ENCODE data around the gene INIP.

INIP gene

DNA sequence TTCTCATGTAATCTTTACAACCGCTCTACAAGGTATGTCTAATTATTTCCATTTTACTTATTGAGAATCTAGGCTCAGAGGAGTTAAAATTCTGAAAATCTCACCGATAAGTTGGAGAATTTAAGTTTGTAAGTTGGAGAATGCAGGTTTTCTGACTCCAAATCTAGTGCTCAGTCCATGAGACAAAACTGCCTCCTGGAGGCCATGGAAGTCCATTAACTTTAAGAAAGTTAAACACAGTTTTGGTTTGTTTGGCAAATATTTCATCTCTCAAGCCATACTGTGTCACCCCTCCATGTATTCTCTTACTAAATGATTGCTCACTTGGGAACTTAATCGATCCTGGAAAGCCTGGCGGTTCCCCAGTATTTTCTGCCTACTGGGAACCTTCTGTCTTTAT is 52.6 kb downstream of the INIP start:
- DNase-seq: no peak

GRCh38 chr9:112664531-112664930 is 53.4 kb downstream of the INIP start:
- no peak for DNase-seq

GRCh38 chr9:112663681-112664080 is 54.2 kb downstream of the INIP start:
- no peak for DNase-seq

GRCh38 chr9:112659906-112660305 is 58.0 kb downstream of the INIP start:
- no peak for DNase-seq

- DNase-seq: no peak
Observed at GRCh38 chr9:112655668-112656067, 62.2 kb downstream of the INIP start.

DNA sequence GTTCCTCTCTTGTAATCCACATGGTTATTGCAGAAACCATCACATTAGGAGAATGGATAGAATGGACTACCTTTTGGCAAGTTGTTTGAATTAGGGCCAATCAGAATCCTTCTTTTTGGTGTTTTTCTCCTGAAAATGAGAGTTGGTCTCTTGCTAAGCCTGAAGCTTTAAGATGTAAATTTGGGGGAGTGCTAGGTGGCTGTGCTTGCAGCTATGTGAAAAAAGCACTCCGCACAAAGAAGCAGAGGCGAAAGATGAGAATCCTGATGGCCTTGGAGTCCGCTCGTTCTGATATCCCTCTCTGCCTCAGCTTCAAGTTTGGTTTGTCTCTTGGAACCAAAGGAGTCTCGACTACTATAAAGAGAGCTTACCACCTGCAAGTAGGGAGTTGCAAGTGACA is 63.6 kb downstream of the INIP start:
- DNase-seq: no peak

DNA sequence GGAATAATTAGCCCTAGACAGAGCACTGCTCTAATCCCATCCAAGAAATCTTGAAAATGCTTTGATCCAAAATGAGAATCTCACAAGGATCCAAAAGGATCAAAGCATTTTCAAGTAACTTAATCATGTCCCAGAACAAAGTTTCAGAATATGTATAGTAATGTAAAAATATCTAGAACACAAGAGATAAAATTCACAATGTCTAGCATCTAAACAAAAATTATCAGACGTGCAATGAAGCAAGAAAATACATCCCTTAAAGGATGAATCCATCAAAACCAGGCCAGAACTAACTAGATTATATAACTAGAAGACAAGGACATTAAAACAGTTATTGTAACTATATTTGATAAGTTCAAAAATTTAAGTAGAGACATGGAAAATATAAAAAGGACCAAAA is 69.3 kb downstream of the INIP start:
- no peak for DNase-seq

- no peak for DNase-seq
Observed at GRCh38 chr9:112647596-112647995, 70.3 kb downstream of the INIP start.

GRCh38 chr9:112642126-112642525 is 75.8 kb downstream of the INIP start:
- no peak for DNase-seq

GRCh38 chr9:112640311-112640710 is 77.6 kb downstream of the INIP start:
- DNase-seq: no peak

All from T1000 (cell line).